NCI-H2107 (cell line): Measurements from ENCODE around the gene CLSTN1.

ENCODE experiments used
- DNase-seq: peaks from one replicate; lab custom pipeline; 2025; lab: John Stamatoyannopoulos, UW

CLSTN1 gene

DNA sequence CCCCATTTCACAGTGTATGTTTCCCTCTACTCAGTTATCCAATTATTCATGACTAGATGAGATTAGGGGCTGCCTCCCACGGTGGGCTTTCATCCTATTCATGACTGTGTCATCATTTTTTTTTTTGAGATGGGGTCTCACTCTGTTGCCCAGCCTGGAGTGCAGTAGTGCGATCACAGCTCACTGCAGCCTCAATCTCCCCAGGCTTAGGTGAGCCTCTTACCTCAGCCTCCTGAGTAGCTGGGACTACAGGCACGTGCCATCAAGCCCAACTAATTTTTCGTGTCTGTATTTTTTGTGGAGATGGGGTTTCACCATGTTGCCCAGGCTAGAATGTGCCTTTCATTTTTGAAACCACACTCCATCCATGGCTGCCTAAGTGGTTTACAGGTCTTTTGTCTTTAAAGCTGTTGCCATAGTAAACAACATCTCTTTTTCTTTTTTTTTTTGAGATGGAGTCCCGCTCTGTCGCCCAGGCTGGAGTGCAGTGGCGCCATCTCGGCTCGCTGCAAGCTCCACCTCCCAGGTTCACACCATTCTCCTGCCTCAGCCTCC, 112.2 kb downstream of the CLSTN1 start:
- no peak for DNase-seq

DNA sequence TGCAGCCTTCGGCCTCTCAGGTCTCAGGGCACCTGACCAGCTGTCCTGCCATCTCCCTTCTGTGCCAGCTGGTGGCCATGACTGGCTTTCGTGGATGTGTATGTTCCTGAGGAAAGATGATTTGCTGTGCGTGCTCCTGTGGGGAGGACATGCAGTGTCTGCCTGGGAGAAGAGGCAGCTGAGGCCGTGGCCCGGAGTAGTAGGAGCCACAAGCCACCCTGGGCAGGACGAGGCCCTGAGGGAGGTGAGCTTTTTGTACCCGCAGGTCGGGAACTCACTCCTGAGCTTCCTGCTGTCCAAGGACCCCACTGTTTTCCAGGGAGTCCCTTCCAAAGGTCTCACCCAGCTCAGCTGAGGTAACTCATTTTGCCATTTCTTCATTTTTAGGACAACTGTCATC, 113.7 kb downstream of the CLSTN1 start:
- DNase-seq, result no peak

DNA sequence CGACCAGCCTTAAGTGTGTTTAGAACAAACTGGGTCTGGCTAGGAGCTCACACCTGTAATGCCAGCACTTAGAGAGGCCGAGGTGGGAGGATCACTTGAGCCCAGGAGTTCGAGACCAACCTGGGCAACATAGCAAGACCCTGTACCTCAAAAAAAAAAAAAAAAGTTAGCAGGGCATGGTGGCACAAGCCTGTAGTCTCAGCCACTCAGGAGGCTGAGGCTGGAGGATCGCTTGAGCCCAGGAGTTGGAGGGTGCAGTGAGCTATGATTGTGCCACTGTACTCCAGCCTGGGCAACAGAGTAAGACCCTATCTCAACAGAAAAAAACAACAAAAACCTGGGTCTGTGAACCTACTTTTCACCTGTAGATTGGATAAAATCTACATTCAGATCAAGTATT, 117.6 kb downstream of the CLSTN1 start:
- no peak for DNase-seq

DNA sequence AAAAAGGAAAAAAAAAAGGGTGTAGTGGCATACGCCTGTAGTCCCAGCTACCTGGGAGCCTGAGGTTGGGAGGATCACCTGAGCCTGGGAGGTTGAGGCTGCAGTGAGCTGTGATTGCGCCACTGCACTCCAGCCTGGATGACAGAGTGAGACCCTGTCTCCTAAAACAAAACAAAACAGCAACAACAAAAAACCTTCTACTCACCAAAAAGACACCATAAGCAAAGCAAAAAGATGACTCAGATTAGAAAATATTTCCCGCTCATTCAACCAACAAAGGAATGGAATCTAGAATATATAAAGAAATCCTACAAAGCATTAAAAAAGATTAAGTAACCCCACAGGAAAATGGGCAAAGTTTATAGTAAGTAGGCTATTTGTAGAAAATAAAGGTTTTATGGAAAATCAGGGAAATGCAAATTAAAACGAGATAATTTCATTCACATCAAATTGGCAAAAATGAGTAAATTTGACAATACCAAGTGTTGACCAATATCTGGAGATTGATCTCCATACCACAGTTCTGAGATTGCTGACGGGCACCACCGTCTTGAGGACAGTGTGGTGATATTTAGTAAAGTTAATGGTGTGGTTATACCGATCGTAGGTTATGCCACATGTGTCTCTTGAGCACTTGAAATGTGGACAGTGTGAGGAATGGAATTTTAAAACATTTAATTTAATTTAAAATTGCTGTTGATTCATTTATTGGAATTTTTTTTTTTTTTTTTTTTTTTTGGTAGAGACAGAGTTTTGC, 118.2 kb downstream of the CLSTN1 start:
- DNase-seq, result no peak

DNA sequence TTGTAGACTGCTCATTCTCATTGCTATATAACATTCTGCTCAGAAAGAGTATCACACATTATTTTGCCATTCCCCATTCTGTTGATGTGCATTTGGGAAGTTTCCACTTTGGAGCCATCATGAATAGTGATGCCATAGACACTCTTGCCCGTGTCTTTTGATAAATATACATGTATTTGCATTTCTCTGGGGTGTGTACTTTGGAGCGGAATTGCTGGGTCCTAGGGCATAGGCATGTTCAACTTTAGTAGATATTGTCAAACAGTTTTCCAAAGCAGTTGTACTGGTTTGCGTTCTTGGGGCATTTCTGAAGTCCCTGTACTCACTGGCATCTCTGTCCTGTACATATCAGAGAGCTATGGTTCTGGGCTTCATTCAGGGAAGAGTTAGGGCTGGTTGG, 120.1 kb downstream of the CLSTN1 start:
- no peak for DNase-seq

DNA sequence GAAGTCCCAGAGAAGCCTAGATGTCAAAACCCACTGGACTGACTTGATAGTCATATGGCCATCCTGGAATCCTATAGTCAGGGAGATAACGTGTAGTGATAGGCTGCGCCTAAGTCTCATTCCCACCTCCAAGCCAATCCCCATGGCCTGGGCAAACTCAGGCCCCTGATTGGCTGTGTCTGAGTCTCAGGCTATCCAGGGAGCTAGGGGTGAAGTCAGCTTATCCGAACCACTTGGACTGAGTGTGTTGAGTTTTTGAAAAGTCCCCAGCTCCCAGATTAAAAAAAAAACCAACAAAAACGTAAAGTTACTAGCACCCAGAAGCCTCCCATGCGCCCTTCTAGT, 120.6 kb downstream of the CLSTN1 start:
- no peak for DNase-seq

DNA sequence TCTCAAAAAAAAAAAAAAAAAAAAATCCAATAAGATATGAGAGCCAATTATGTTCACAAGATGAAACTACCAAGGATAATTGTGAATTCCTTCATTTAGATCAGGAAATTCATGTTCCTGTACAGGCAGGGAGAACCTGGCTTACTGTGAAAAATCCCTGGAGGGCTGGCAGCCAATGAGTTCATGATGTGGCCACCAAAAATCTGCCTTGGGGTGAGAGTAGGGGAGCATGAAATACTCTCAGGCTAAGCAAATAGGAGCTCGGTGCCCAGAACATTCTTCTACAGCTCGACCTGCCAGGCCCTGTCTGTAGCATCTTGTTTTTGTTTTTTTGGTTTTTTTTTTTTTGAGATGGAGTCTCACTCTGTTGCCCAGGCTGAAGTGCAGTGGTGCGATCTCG, 122.1 kb downstream of the CLSTN1 start:
- DNase-seq, result no peak

DNA sequence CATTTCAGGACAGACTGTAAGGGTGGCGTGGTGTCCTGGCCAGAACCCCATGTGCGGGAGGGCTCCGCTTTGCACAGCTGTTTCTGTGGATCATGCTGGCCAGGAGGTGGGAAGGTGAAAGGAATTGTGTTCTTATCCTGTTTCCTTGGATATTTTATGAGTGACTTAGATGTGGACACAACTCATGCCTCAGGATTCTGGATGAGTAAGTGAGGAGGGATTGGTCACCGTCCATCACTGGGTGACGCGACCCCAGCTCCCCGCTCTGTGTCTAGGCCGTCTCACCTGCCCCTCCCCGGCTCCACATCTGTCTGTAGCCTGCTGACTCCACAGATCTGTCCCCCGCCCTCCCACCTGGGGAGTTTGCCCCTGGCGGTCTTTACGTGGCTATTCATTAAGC, 123.4 kb downstream of the CLSTN1 start:
- no peak for DNase-seq

DNA sequence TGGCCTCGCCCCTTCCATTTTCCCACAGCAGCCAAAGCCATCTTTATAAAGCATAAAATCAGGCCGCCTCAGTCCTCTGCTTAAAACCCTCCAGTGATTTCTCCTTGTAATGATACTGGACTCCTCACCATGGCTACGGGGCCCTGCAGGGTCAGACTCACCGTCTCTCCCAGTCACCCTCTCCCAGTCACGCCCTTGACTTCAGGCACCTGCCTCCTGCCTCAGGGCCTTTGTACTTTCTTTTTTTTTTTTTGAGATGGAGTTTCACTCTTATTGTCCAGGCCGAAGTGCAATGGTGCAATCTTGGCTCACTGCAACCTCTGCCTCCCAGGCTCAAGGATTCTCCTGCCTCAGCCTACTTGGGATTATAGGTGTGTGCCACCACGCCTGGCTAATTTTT, 124.4 kb downstream of the CLSTN1 start:
- no peak for DNase-seq

DNA sequence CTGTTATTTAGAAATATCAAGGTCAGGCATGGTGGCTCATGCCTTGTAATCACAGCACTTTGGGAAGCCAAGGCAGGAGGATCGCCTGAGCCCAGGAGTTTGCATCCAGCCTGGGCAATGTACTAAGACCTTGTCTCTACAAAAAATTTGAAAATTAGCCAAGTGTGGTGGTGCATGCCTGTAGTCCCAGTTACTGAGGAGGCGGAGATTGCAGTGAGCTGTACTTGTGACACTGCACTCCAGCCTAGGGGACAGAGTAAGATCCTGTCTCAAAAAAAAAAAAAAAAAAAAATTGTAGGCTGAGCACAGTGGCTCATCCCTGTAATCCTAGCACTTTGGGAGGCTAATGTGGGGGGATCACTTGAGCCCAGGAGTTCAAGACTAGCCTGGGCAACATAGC, 127.0 kb downstream of the CLSTN1 start:
- DNase-seq, result no peak

DNA sequence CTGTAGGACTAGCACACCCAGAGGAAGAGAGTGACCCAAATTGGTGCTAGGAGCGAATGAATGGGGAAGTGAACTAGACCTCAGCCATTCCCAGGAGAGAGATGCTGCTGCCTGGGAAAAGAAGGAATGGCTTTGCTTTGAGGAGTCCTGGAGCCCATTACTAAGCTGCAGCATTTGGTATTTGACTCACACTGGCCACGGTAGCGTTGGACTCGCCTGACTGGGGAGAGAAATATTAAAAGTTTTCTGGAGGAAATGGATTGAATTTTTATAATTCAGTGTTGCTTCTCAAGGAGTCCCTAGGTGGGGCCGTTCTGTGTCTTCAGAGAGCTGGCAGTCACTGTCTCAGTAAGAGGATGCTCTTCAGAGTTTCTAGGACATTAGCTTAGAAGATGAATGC, 132.1 kb downstream of the CLSTN1 start:
- DNase-seq, result no peak

DNA sequence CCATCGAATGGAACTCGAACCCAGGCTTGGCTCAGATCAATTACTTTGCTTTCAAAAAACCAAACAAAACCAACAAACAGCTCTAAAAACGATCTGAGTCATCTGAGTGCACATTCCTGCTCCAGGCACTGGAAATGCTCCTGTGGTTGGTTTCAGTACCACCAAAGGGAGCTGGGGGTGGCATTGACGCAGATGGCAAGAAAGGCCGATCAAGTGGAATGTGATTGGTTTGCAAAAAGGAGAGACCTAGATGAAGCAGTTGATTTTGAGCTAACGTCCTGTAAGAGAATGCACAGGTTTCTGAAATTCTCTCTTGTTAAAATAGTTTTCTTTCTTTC, 132.7 kb downstream of the CLSTN1 start:
- DNase-seq, result no peak

DNA sequence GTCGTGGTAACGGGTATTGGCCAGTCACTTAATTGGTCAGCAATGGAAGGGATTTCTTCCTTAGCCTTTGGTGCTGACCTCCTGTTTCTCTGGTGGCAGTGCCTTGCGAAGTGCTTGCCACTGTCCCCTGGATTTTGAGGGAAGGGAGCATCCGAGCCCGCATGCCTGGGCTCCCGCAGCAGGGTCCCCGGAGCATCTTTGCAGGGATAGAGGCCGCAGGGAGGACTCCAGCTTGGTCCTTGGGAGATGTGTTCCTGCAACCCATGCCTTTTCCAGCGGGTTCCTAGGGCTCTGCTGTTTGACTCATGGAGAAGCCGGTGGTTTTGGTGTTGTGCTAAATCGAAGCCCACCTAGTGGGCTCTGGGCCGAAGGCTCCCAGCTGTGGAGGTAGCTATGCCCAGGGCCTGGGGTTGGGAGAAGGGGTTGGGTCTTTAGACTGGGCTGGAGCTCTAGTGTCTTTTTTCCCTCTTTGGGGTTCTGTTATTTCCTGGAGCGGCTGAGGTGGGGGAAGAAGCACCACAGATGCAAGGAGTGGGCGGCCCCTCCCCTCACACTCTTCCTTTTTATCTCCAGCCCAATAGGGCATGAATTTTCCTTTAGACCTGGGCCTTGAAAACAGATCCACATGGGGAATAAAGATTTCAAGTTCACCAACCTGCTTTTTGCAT, 133.2 kb downstream of the CLSTN1 start:
- no peak for DNase-seq

DNA sequence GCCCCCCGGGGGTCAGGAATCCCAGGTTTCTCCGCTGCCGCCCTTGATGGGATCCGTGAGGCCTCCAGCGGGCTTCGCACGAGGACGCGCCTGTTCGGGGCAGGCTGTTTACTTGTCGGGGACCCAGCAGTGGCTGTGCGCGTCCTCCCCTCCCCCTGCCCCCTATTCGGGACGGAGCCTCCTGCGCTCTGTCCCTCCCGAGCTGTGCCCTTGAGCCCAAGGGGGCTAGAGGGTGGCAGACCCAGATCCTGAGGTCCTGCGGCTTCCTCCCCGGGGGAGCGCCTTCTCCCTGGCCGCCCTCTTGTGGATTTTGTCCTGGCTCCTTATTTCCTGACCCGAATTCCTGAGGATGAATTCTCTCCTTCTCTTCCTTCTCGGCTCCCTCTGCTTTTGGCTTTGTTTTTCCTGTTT, 133.8 kb downstream of the CLSTN1 start:
- DNase-seq, result no peak

DNA sequence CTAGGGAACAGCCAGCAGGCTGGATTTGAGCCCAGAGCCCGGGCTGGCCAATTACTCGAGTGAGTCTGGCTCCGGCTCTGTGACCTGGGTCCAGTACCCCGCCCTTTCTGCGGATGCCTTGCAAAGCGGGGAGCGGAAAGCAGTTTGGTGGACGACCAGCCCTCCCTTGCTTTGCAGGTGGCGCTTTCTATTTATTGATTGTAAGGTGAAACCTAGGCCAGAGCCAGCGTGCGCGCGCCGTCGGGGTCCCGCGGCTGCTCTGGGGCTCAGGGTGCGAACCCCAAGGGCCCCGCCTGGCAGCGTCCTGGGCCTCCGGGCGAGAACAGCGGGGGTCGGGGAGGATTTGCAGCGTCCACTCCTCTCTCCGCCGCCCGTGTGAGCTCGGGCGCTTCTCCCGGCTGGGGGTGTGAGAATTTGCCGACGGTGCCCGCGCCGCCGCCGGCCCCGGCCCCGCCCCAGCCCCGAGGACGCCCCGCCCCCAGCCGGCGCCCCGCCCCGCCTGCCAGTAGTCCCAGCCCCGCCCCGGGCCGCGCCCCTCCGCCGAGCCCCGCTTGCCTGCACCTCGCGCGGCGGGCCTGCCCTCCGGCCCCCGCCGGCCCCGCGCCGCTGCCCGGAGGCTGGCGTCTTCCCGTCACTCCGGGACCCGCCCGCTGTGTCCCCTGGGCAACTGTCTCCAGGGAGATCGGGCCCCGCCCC, 134.6 kb downstream of the CLSTN1 start:
- no peak for DNase-seq

DNA sequence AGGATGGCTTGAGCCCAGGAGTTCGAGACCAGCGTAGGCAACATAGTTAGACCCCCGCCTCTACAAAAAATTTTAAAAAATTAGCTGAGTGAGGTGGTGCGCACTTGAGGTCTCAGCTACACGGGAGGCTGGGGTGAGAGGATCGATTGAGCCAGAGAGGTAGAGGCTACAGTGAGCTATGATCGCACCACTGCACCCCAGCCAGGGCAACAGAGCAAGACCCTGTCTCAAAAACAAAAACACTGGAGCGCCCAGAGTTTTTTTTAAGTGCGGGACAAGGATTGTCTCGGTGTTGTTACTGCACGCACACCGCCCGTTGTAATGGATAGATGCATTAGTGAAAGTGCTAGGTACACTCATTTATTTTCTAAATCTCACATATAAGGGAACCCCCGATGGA, 135.2 kb downstream of the CLSTN1 start:
- DNase-seq, result no peak

DNA sequence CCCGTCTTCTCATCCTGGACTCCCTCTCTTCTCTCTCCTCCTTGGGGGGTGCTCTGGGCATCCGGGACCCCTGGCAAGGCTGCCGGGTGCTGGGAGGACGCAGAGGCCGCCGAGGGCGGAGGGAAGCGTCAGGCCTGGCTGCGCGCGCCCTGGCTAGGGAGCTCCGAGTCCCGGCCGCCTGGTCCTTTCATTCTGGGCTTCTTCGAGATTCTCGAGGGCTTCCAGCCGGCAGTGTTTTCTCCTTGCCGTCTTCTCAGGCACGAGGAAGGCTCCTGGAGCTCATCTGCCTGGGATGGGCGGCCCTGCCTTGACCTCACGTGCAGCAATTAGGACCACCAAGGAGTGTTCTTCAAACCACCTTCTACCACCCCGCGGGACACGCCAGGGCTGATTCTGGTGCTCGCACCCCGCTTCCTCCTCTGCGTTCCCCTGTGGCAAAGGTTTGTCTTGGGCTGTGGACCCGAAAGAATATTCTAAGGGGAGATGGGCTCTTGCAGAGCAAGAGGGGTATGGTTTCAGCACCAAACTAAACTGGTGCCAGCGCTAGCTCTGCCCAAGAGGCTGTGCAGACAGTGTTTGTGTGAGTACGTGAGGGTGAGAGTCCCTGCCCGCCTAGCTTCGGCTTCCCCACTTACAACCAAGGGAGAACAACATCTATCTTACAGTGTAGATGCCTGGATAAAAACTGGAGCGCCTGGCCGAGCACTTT, 135.7 kb downstream of the CLSTN1 start:
- DNase-seq, result no peak

DNA sequence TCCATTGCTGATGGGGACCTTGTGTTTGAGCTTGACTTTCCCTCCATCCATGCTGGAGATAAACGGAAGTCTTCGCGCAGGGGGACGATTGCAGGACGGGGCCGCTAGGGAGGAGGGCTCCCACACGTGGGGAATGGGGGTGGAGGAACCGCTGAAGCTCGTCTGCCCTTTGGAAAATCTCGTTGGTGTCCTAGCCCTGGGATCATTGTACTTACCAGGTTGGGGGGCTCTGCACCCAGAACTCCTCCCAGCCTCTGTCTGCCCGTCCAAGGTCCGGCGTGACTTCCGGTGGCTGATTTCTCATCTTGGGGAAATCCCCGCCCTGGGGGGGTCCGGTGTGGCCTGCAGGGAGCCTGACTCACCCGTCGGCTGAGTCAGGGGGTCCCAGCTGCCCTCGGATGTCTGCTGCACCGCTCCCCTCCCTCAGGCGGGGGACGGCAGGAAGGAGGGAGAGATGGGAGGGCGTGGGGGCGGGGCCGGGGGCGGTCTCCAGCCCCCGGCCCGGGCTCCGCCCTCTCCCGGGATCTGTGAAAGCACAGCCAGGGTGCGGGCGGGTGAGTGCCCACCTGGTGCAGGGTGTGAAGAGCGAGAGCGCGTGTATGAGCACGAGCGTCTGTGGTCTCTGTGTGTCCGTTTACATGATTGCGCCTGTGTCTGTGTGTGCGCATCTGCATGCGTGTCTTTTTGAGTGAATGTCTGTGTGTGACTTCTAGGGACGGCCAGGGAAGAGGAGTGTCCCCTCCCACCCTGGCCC, 136.5 kb downstream of the CLSTN1 start:
- no peak for DNase-seq

DNA sequence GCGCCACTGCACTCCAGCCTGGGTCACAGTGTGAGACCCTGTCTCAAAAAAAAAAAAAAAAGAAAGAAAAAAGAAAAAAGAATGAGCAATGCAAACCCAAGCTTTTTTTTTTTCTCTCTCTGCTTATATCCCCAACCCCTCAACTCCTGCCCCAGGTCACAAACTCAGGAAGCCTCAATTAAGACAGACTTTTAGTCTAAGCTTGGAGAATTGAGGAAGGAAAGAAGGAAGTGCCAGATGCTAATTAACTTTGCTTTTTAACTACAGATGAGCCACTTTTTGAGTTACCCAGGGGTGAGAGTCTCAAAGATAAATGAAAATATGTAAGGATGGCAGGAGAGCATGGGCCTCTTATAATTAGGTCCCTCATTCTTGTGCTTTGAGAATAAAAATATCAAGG, 139.0 kb downstream of the CLSTN1 start:
- DNase-seq, result no peak

DNA sequence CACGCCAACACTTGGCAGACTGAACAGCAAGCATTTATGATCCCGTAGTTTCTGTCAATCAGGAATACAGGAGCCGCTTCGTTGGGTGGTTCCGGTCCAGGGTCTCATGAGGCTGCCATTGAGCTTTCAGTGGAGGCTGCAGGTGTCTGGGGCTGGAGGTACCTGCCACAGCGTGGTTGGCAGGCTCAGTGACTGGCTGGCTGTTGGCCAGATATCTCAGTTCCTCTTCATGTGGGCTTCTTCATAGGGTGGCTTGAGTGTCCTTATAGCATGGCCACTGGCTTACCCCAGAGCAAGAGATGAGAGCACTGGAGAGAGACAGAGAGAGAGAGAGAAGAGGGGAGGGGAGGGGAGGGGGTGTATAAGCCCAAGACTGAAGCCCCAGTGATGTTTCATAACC, 142.9 kb downstream of the CLSTN1 start:
- no peak for DNase-seq

DNA sequence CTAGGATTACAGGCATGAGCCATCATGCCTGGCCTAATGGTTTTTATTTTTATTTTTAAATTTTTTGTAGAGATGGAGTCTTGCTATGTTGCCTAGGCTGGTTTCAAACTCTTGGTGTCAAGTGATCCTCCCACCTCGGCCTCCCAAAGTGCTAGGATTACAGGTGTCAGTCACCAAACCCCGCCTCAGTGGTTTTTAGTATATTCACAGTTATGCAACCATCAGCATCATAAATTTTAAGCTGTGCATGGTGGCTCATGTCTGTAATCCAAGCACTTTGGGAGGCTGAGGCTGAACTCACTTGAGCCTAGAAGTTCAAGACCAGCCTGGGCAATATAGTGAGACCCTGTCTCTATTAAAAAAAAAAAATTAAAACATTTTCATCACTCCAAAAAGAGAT, 143.7 kb downstream of the CLSTN1 start:
- no peak for DNase-seq
